PC-9 (cell line): ENCODE data around the gene RB1. TPM values are rescaled to one million over a fixed set of nuclear protein-coding genes. Genes with fewer than 3 reads are reported as not detected.

Experiments used
- BruUV-seq: library from RNA; stranded (reverse); fragments of 400-500 nt; replicated peaks from 2 replicates; lab custom pipeline; 2021; lab: Mats Ljungman, UMichigan
- CTCF ChIA-PET: fragments of 300-600 bp; sonication (Branson Sonifier 250); formaldehyde crosslinking; loops from one replicate; lab custom pipeline; 2022; ENCODE audit warnings: antibody characterized with exemption; lab: Charles Lee
- POLR2A ChIA-PET: fragments of 300-600 bp; sonication (Branson Sonifier 250); formaldehyde crosslinking; loops from one replicate; lab custom pipeline; 2022; ENCODE audit warnings: antibody characterized with exemption; ENCODE audit not compliant: unreplicated experiment; lab: Charles Lee
- DNase-seq, 2 experiments: peaks; one replicate each; pipeline versions ENCODE4 v3.0.0 to v3.0.0-alpha.2; 2015 to 2022; ENCODE audit warnings: mixed read lengths in 1 of 2
- H2AFZ ChIP-seq: fragments of 200-600 bp; sonication (generic); 2 replicates; pipeline ENCODE4 v1.8.1; 2017; ENCODE audit warnings: antibody characterized with exemption
- H3F3A ChIP-seq: fragments of 200-600 bp; sonication (generic); 2 replicates; pipeline ENCODE4 v1.8.1; 2017; ENCODE audit warnings: antibody characterized with exemption, mild to moderate bottlenecking, low read depth; ENCODE audit not compliant: insufficient read depth
- H3K27ac ChIP-seq: fragments of 200-600 bp; sonication (generic); 2 replicates; pipeline ENCODE4 v1.6.1; 2016; ENCODE audit warnings: mixed run types
- H3K27me3 ChIP-seq: fragments of 200-600 bp; sonication (generic); 2 replicates; pipeline ENCODE4 v1.6.1; 2016; ENCODE audit warnings: low read depth, mixed run types; ENCODE audit not compliant: insufficient read depth
- H3K36me3 ChIP-seq: fragments of 200-600 bp; sonication (generic); 2 replicates; pipeline ENCODE4 v1.6.1; 2016; ENCODE audit warnings: low read depth, mixed run types
- H3K4me1 ChIP-seq: fragments of 200-600 bp; sonication (generic); replicated peaks from 2 replicates; pipeline ENCODE4 v1.6.1; 2016; ENCODE audit warnings: mixed run types; ENCODE audit not compliant: insufficient read depth
- H3K4me2 ChIP-seq: fragments of 200-600 bp; sonication (generic); 2 replicates; pipeline ENCODE4 v1.6.1; 2017; ENCODE audit warnings: mixed run types
- H3K4me3 ChIP-seq: fragments of 200-600 bp; sonication (generic); 2 replicates; pipeline ENCODE4 v1.6.1; 2016; ENCODE audit warnings: mixed run types
- H3K79me2 ChIP-seq: fragments of 200-600 bp; sonication (generic); 2 replicates; pipeline ENCODE4 v1.6.1; 2017; ENCODE audit warnings: low read depth, mixed run types
- H3K9me2 ChIP-seq: fragments of 200-600 bp; sonication (generic); 2 replicates; pipeline ENCODE4 v1.8.1; 2017; ENCODE audit warnings: mild to moderate bottlenecking; ENCODE audit not compliant: insufficient read depth
- H3K9me3 ChIP-seq: fragments of 200-600 bp; sonication (generic); 2 replicates; pipeline ENCODE4 v1.8.1; 2016; ENCODE audit warnings: low read depth; ENCODE audit not compliant: insufficient read depth
- H4K20me1 ChIP-seq: fragments of 200-600 bp; sonication (generic); 2 replicates; pipeline ENCODE4 v1.8.1; 2017; ENCODE audit not compliant: insufficient read depth
- CTCF ChIP-seq: fragments of 200-600 bp; sonication (generic); conservative IDR thresholded peaks from 2 replicates; pipeline ENCODE4 v1.6.1; 2017; ENCODE audit warnings: mixed run types, antibody characterized with exemption, mild to moderate bottlenecking, moderate library complexity
- EZH2 ChIP-seq: fragments of 200-600 bp; sonication (generic); IDR thresholded peaks from 2 replicates; pipeline ENCODE4 v1.8.0; 2017; ENCODE audit warnings: antibody characterized with exemption, low read depth
- intact Hi-C: fragments of 100-400 bp; cut with micrococcal nuclease; formaldehyde crosslinking; loops from one replicate; pipeline ENCODE4 v1.10.0; 2022; ENCODE audit not compliant: unreplicated experiment
- total RNA-seq: library from RNA; stranded (reverse); gene quantifications from 2 replicates; pipeline ENCODE4 v1.2.3, GENCODE V29; 2021

The RB1 gene
- total RNA-seq, 1 experiment from 2014 or later: 23.7 TPM

GRCh38 chr13:48497669-48498068 lies 194.1 kb downstream of the RB1 start:
- Histone ChIP-seq H2AFZ (no peak overlapping the region), H3K27ac (no peak overlapping the region), H3K4me2 (no peak overlapping the region), H3K27me3 (no peaks in the 10 kb centered on the region), H3K36me3 (no peaks in the 10 kb centered on the region), H4K20me1 (no peaks in the 10 kb centered on the region), H3K9me2 (no peaks in the 10 kb centered on the region), H3F3A (peaks cover 14% of the 10 kb centered on the region), H3K4me3 (no peak overlapping the region), H3K4me1 (peaks cover 15% of the 10 kb centered on the region), H3K79me2 (no peaks in the 10 kb centered on the region), H3K9me3 (no peaks in the 10 kb centered on the region)
- intact Hi-C loops: no loop called here
- no peak for TF ChIP-seq CTCF
- TF ChIP-seq EZH2: no peak
- DNase-seq: no peak
- no TSS peak for BruUV-seq
- CTCF ChIA-PET: no interaction called here
- POLR2A ChIA-PET: no interaction called here

GRCh38 chr13:48500652-48501197 lies 197.2 kb downstream of the RB1 start:
- H4K20me1 ChIP-seq: no peaks in the 10 kb centered on the region
- POLR2A ChIA-PET: no interaction called here
- no peaks in the 10 kb centered on the region for H3K27me3 ChIP-seq
- no peak overlapping the region; the same call in 1 of the 2 replicates for H2AFZ ChIP-seq
- intact Hi-C loops: no loop called here
- H3K4me3 ChIP-seq: no peak overlapping the region
- H3F3A ChIP-seq: peaks cover 9% of the 10 kb centered on the region
- H3K36me3 ChIP-seq: no peaks in the 10 kb centered on the region
- BruUV-seq: no TSS peak
- no peak overlapping the region for H3K27ac ChIP-seq
- H3K9me2 ChIP-seq: no peaks in the 10 kb centered on the region
- DNase-seq: peak in 1 of 2 experiments; percentile 85
- H3K4me1 ChIP-seq: peaks cover 11% of the 10 kb centered on the region
- no peaks in the 10 kb centered on the region for H3K79me2 ChIP-seq
- H3K4me2 ChIP-seq: peak overlapping the region; percentile 43
- no peak for TF ChIP-seq EZH2
- TF ChIP-seq CTCF: no peak
- CTCF ChIA-PET: no interaction called here
- no peaks in the 10 kb centered on the region; the same call in 1 of the 2 replicates for H3K9me3 ChIP-seq

- Histone ChIP-seq H3K79me2 (no peaks in the 10 kb centered on the region), H3K4me1 (peaks cover 11% of the 10 kb centered on the region), H3K36me3 (no peaks in the 10 kb centered on the region), H4K20me1 (no peaks in the 10 kb centered on the region), H3K9me2 (no peaks in the 10 kb centered on the region), H3K4me3 (no peak overlapping the region), H3K4me2 (no peak overlapping the region), H3K27ac (no peak overlapping the region), H3K27me3 (no peaks in the 10 kb centered on the region), H3K9me3 (no peaks in the 10 kb centered on the region; the same call in 1 of the 2 replicates), H3F3A (peaks cover 9% of the 10 kb centered on the region), H2AFZ (no peak overlapping the region)
- no TSS peak for BruUV-seq
- ChIA-PET POLR2A (no interaction called here), CTCF (no interaction called here)
- TF ChIP-seq EZH2: no peak
- TF ChIP-seq CTCF: no peak
- no peak for DNase-seq
- intact Hi-C loops: no loop called here
Observed at GRCh38 chr13:48501705-48502104, 198.2 kb downstream of the RB1 start.
